Common myeloid progenitor, CD34-positive (primary cell): ENCODE results near the gene PLA2G4D.
A peak's percentile ranks its signal among the peaks of the same experiment; 100 is the strongest.

ENCODE experiments used
- CTCF ChIA-PET: fragments of 350-600 bp; sonication (Branson Sonifier 250); formaldehyde crosslinking; loops from one replicate; lab custom pipeline; 2021; ENCODE audit warnings: antibody characterized with exemption; lab: Charles Lee
- POLR2A ChIA-PET: fragments of 350-600 bp; sonication (Branson Sonifier 250); formaldehyde crosslinking; loops from one replicate; lab custom pipeline; 2021; ENCODE audit warnings: antibody characterized with exemption; lab: Charles Lee
- DNase-seq, 3 donors: peaks; one replicate each; pipeline versions ENCODE4 v3.0.0 to v3.0.0-alpha.2; 2013
- H3K27ac ChIP-seq, 2 experiments: 1 replicate in 1 of 2; 2 replicates in 1 of 2; pipeline ENCODE4 v1.7.0; 2013; ENCODE audit warnings: inconsistent platforms in 2 of 2, low read length in 2 of 2, mild to moderate bottlenecking in 2 of 2, low read depth in 1 of 2, moderate library complexity in 1 of 2; ENCODE audit not compliant: severe bottlenecking in 2 of 2, insufficient read depth in 1 of 2, poor library complexity in 1 of 2
- H3K27me3 ChIP-seq, 5 experiments: replicated peaks in 2 of 5; 1 replicate in 3 of 5; 2 replicates in 2 of 5; pipeline versions ENCODE4 v1.6.1 to v1.7.0; 2013; ENCODE audit warnings: low read length in 4 of 5, mild to moderate bottlenecking in 2 of 5, moderate library complexity in 2 of 5, inconsistent platforms in 1 of 5; ENCODE audit not compliant: insufficient read depth in 5 of 5, control insufficient read depth in 4 of 5
- H3K36me3 ChIP-seq, 4 experiments: 1 replicate in 2 of 4; 2 replicates in 2 of 4; pipeline versions ENCODE4 v1.6.1 to v1.7.0; 2013; ENCODE audit warnings: low read length in 3 of 4, control low read depth in 1 of 4, mild to moderate bottlenecking in 1 of 4; ENCODE audit not compliant: control insufficient read depth in 4 of 4, insufficient read depth in 4 of 4
- H3K4me1 ChIP-seq, 4 experiments: 1 replicate in 3 of 4; 2 replicates in 1 of 4; pipeline versions ENCODE4 v1.6.1 to v1.7.1; 2013; ENCODE audit warnings: low read length in 3 of 4, mild to moderate bottlenecking in 3 of 4, control low read depth in 1 of 4, inconsistent platforms in 1 of 4, moderate library complexity in 1 of 4; ENCODE audit not compliant: control insufficient read depth in 4 of 4, insufficient read depth in 4 of 4; ENCODE audit errors: control extremely low read depth in 1 of 4
- H3K4me3 ChIP-seq, 7 experiments: 1 replicate in 4 of 7; 2 replicates in 3 of 7; pipeline versions ENCODE4 v1.5.1 to v1.7.0; 2013; ENCODE audit warnings: mild to moderate bottlenecking in 7 of 7, low read length in 6 of 7, moderate library complexity in 6 of 7, inconsistent platforms in 2 of 7, low read depth in 2 of 7, control low read depth in 1 of 7; ENCODE audit not compliant: insufficient read depth in 4 of 7, control insufficient read depth in 1 of 7; ENCODE audit errors: extremely low read depth in 1 of 7
- H3K9me3 ChIP-seq, 5 experiments: 1 replicate in 4 of 5; 2 replicates in 1 of 5; pipeline versions ENCODE4 v1.6.1 to v1.7.1; 2013; ENCODE audit warnings: low read length in 4 of 5, mild to moderate bottlenecking in 2 of 5, inconsistent platforms in 1 of 5, low read depth in 1 of 5, moderate library complexity in 1 of 5; ENCODE audit not compliant: control insufficient read depth in 4 of 5, insufficient read depth in 2 of 5; ENCODE audit errors: control extremely low read depth in 1 of 5
- WGBS: methylation state at CpG from one replicate; pipeline ENCODE4 v1.1.5; 2013; ENCODE audit not compliant: insufficient coverage; 5-methylcytosine and 5-hydroxymethylcytosine counted together

PLA2G4D gene

GRCh38 chr15:42138968-42139386 is 44.6 kb upstream of the PLA2G4D start:
- no peaks in the 10 kb centered on the region for H3K36me3 ChIP-seq
- no peak for DNase-seq
- ChIA-PET CTCF (interaction anchor here (0.6 to 17.8 kb wide), 16 partner anchors 9 to 307 kb away, joined by 3 to 303 read pairs (median 5); partner anchors contain the start of gene PLA2G4F), POLR2A (no interaction called here)
- WGBS, result 100% methylated on average over 3 of the region's 3 CpGs
- H3K27ac ChIP-seq, result no peak overlapping the region
- H3K27me3 ChIP-seq, result no peaks in the 10 kb centered on the region
- no peaks in the 10 kb centered on the region for H3K9me3 ChIP-seq
- no peaks in the 10 kb centered on the region for H3K4me1 ChIP-seq
- H3K4me3 ChIP-seq, result no peak overlapping the region

- Histone ChIP-seq H3K4me3 (no peak overlapping the region), H3K27ac (no peak overlapping the region), H3K4me1 (no peaks in the 10 kb centered on the region), H3K36me3 (no peaks in the 10 kb centered on the region), H3K27me3 (no peaks in the 10 kb centered on the region), H3K9me3 (no peaks in the 10 kb centered on the region)
- DNase-seq, result no peak
- ChIA-PET CTCF (interaction anchor here (1.0 to 17.8 kb wide), 18 partner anchors 8 to 515 kb away, joined by 3 to 303 read pairs (median 5); partner anchors contain the start of gene PLA2G4F), POLR2A (no interaction called here)
- WGBS, result 95% methylated on average over 4 of the region's 4 CpGs
These were observed 44.0 kb upstream of the PLA2G4D start for GRCh38 chr15:42138411-42138810.

GRCh38 chr15:42137461-42138261 is 43.3 kb upstream of the PLA2G4D start:
- 66% methylated on average over 9 of the region's 11 CpGs for WGBS
- peak; percentile 40 to 71 (median 61) for DNase-seq

GRCh38 chr15:42136513-42136912 is 42.2 kb upstream of the PLA2G4D start:
- DNase-seq, result no peak
- Histone ChIP-seq H3K36me3 (no peaks in the 10 kb centered on the region), H3K4me1 (no peaks in the 10 kb centered on the region), H3K9me3 (no peaks in the 10 kb centered on the region), H3K4me3 (no peak overlapping the region), H3K27me3 (no peaks in the 10 kb centered on the region), H3K27ac (no peak overlapping the region)
- POLR2A ChIA-PET, result no interaction called here
- 94% methylated on average over 4 of the region's 11 CpGs for WGBS
- CTCF ChIA-PET, result interaction anchor here (0.8 to 17.8 kb wide), 10 partner anchors 11 to 148 kb away, joined by 3 to 303 read pairs (median 3); no protein-coding TSS in a partner anchor

More at GRCh38 chr15:42137461-42138261, 43.3 kb upstream of the PLA2G4D start:
- no peaks in the 10 kb centered on the region for H3K9me3 ChIP-seq
- H3K27ac ChIP-seq, result no peak overlapping the region
- H3K27me3 ChIP-seq, result no peaks in the 10 kb centered on the region
- H3K4me3 ChIP-seq, result no peak overlapping the region
- POLR2A ChIA-PET, result no interaction called here
- H3K36me3 ChIP-seq, result no peaks in the 10 kb centered on the region
- CTCF ChIA-PET, result interaction anchor here (0.7 to 17.8 kb wide), 19 partner anchors 10 to 515 kb away, joined by 3 to 303 read pairs (median 4); partner anchors contain the start of gene PLA2G4F
- no peaks in the 10 kb centered on the region for H3K4me1 ChIP-seq

GRCh38 chr15:42135351-42135750 is 41.0 kb upstream of the PLA2G4D start:
- Histone ChIP-seq H3K27me3 (no peaks in the 10 kb centered on the region), H3K4me3 (no peak overlapping the region)

GRCh38 chr15:42134617-42135245 is 40.4 kb upstream of the PLA2G4D start:
- H3K27me3 ChIP-seq, result no peaks in the 10 kb centered on the region
- H3K27ac ChIP-seq, result no peak overlapping the region
- ChIA-PET POLR2A (no interaction called here), CTCF (interaction anchor here (0.9 to 17.8 kb wide), 18 partner anchors 9 to 149 kb away, joined by 3 to 303 read pairs (median 5); no protein-coding TSS in a partner anchor)
- WGBS, result 100% methylated on average over 3 of the region's 6 CpGs
- H3K36me3 ChIP-seq, result no peaks in the 10 kb centered on the region
- no peaks in the 10 kb centered on the region for H3K4me1 ChIP-seq
- no peak overlapping the region for H3K4me3 ChIP-seq
- no peaks in the 10 kb centered on the region for H3K9me3 ChIP-seq
- no peak for DNase-seq

More at GRCh38 chr15:42135351-42135750, 41.0 kb upstream of the PLA2G4D start:
- no peak overlapping the region for H3K27ac ChIP-seq
- no peaks in the 10 kb centered on the region for H3K36me3 ChIP-seq
- ChIA-PET POLR2A (interaction anchor here (0.6 kb wide), 1 partner anchor 53 kb away, joined by 4 read pairs; no protein-coding TSS in a partner anchor), CTCF (interaction anchor here (1.0 to 17.8 kb wide), 12 partner anchors 9 to 149 kb away, joined by 3 to 303 read pairs (median 4); no protein-coding TSS in a partner anchor)
- H3K4me1 ChIP-seq, result no peaks in the 10 kb centered on the region
- no CpG with 5 or more reads among the region's 1 CpG for WGBS
- DNase-seq, result no peak
- no peaks in the 10 kb centered on the region for H3K9me3 ChIP-seq
